Right lobe of liver (tissue), 6 donors: Measurements from ENCODE around the gene MPHOSPH8. TPM values are rescaled to one million over a fixed set of nuclear protein-coding genes. Genes with fewer than 3 reads are reported as not detected.

Experiments
- ATAC-seq, 4 donors: fragments of 200-7000 bp; cut with Tn5 transposase; one replicate each; pipeline ENCODE4 v1.9.1; 2020; ENCODE audit warnings: mild to moderate bottlenecking in 4 of 4, moderate library complexity in 4 of 4
- DNase-seq, 3 donors: peaks; one replicate each; pipeline ENCODE4 v3.0.0-alpha.2; 2020
- H3K27ac ChIP-seq, 3 donors: fragments of 200-600 bp; one replicate each; pipeline ENCODE4 v1.8.0; 2022
- H3K27me3 ChIP-seq, 2 donors: fragments of 200-600 bp; one replicate each; pipeline ENCODE4 v1.8.0; 2022
- H3K36me3 ChIP-seq, 4 donors: fragments of 200-600 bp; sonication (generic) in 1 of 4; one replicate each; pipeline versions ENCODE4 v1.5.1 to v1.8.0; 2017 to 2022; ENCODE audit warnings: control low read depth in 1 of 4
- H3K4me1 ChIP-seq, 4 donors: fragments of 200-600 bp; sonication (generic) in 1 of 4; one replicate each; pipeline versions ENCODE4 v1.5.1 to v1.8.0; 2017 to 2022; ENCODE audit warnings: control low read depth in 1 of 4
- H3K4me3 ChIP-seq, 3 donors: fragments of 200-600 bp; one replicate each; pipeline ENCODE4 v1.8.0; 2022
- H3K9me3 ChIP-seq, 4 donors: fragments of 200-600 bp; sonication (generic) in 1 of 4; one replicate each; pipeline versions ENCODE4 v1.5.1 to v1.8.0; 2017 to 2022; ENCODE audit warnings: control low read depth in 1 of 4
- POLR2A ChIP-seq: fragments of 450-650 bp; IDR thresholded peaks from one replicate; pipeline ENCODE4 v1.6.1; 2017; ENCODE audit warnings: antibody characterized with exemption, mild to moderate bottlenecking
- WGBS: methylation state at CpG from one replicate; pipeline ENCODE4 v1.1.6; 2018; ENCODE audit warnings: low coverage, low lambda C conversion rate; ENCODE audit not compliant: insufficient coverage; ENCODE audit errors: missing lambda C conversion rate; 5-methylcytosine and 5-hydroxymethylcytosine counted together
- intact Hi-C, 2 donors: fragments of 100-400 bp; cut with DNase I; formaldehyde crosslinking; loops; one replicate each; pipeline versions ENCODE4 v1.11.2 to v1.14.1; 2022
- total RNA-seq, 6 experiments: library from RNA; depleted of rRNA in 2 of 6; stranded (reverse); fragments of >200 nt in 2 of 6; fragmentation: NEBNext Ultra II Directional in 3 of 6; extraction: Animal tissue kit (Norgen Biotek cat#: 25700) in 3 of 6; gene quantifications; one replicate each; pipeline versions ENCODE4 v1.1.0 to v1.2.4, GENCODE V29; 2016 to 2023
- TF ChIP-seq, protein P1 (sequence below), 4 donors: fragments of 200-600 bp in 3 of 4; fragments of 450-650 bp in 1 of 4; IDR thresholded peaks; one replicate each; pipeline versions ENCODE4 v1.5.1 to v1.8.0; 2016 to 2022; ENCODE audit warnings: antibody characterized with exemption in 4 of 4, mild to moderate bottlenecking in 2 of 4
- donor health status: DM: no; HTN: yes; CAD: no.
- donor health status: DM: no; HTN: no; CAD: no.
- donor health status: DM: no; HTN: no; CAD: no.
- donor health status: DM: no; HTN: yes; CAD: no.
- donor health status: DM: no; HTN: yes; CAD: no.

MPHOSPH8 gene
- total RNA-seq, 6 experiments from 2014 or later = 7.3 to 15.4 (median 10.2) TPM

DNA sequence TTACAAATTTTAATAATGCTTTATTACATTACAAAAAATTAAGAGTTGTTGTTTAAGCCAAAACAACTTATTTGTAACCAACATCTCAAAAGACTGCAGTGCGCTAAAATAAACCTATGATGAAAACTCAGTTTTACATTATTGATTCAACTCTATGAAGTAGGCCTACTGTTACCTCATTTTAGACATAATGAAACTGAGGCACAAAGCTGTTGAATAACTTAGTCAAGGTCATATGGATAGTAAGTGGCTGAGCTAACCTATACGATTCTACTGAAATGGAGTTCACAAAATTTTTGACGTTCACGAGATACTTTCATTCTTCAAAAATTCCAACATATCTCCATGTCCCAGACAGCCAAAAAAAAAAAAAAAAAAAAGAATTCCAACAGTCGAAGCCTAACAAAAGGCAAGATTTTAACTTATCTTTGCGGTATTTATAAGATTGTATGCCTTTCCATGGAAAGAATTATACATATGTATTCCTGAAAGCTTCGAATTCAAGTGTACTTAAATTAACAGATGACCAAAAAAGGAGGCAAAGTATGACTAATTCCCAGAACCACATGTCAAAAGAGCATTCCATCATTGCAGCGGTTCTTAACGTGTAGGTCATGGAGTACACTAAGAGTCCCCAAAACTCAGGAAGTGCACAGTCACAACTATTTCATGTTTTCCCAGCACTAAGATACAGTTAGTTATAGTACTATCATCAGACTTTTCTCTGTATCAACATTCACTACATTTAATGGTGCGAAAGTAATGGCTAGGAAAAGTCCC, 79.9 kb downstream of the MPHOSPH8 start:
- WGBS = 67% methylated on average over 10 of the region's 10 CpGs
- Histone ChIP-seq H3K4me3 (no peak overlapping the region), H3K4me1 (no peaks in the 10 kb centered on the region), H3K9me3 (no peaks in the 10 kb centered on the region), H3K27me3 (no peaks in the 10 kb centered on the region), H3K27ac (no peak overlapping the region), H3K36me3 (no peaks in the 10 kb centered on the region)
- TF ChIP-seq, protein P1, sequence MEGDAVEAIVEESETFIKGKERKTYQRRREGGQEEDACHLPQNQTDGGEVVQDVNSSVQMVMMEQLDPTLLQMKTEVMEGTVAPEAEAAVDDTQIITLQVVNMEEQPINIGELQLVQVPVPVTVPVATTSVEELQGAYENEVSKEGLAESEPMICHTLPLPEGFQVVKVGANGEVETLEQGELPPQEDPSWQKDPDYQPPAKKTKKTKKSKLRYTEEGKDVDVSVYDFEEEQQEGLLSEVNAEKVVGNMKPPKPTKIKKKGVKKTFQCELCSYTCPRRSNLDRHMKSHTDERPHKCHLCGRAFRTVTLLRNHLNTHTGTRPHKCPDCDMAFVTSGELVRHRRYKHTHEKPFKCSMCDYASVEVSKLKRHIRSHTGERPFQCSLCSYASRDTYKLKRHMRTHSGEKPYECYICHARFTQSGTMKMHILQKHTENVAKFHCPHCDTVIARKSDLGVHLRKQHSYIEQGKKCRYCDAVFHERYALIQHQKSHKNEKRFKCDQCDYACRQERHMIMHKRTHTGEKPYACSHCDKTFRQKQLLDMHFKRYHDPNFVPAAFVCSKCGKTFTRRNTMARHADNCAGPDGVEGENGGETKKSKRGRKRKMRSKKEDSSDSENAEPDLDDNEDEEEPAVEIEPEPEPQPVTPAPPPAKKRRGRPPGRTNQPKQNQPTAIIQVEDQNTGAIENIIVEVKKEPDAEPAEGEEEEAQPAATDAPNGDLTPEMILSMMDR (IDR thresholded peaks at IDR 0.05) = no peak
- no peak for TF ChIP-seq POLR2A
- DNase-seq (no peak), ATAC-seq (peak in 1 of 4 donors; percentile 57)
- intact Hi-C loops = no loop called here

DNA sequence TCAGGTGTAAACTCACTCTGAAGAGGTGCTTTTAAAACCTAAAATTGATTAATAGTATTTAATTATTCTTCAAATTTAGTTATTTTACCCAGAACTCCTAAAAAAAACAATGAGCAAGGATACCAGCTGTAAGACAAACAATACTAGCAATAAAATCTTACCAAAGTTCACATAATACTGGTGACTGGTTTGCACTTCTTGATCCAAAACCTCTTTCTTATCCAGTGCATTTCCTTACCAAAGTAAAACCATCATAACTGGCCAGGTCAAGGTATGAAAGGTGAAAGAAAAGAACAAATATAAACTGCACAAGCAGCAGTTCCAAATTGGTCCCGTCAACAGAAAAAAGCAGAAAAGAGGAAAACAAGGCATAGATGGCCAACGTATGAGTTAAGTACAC, 86.6 kb downstream of the MPHOSPH8 start:
- H3K27ac ChIP-seq = no peak overlapping the region
- 34% methylated on average over 2 of the region's 2 CpGs for WGBS
- TF ChIP-seq POLR2A = no peak
- TF ChIP-seq, protein P1 (IDR thresholded peaks at IDR 0.05) = no peak
- peaks cover 0 to 5% (median 0%) of the 10 kb centered on the region in 4 donors for H3K4me1 ChIP-seq
- no peak overlapping the region for H3K4me3 ChIP-seq
- intact Hi-C loops = no loop called here
- no peaks in the 10 kb centered on the region for H3K27me3 ChIP-seq
- ATAC-seq (peak in 1 of 4 donors; percentile 17), DNase-seq (no peak)
- no peaks in the 10 kb centered on the region for H3K36me3 ChIP-seq
- H3K9me3 ChIP-seq = no peaks in the 10 kb centered on the region

Other genes with a start within 250 kb of the MPHOSPH8 start
- not detected for gene TPTE2, start 72.1 kb upstream of the MPHOSPH8 start, total RNA-seq
- 10 to 100 TPM; 10.4 to 23.9 (median 16.4) TPM for gene PSPC1, start 149.3 kb downstream of the MPHOSPH8 start, total RNA-seq
- 1 to 10 TPM; 3.8 to 6.9 (median 4.4) TPM for gene ZMYM5, start 230.0 kb downstream of the MPHOSPH8 start, total RNA-seq